Middle frontal gyrus (tissue), 1 donor: Measurements from ENCODE around the gene IL11.

Source experiments
- DNase-seq: peaks from one replicate; pipeline ENCODE4 v3.0.0-alpha.2; 2015; ENCODE audit warnings: low spot score; ENCODE audit errors: extremely low spot score

Gene IL11

DNA sequence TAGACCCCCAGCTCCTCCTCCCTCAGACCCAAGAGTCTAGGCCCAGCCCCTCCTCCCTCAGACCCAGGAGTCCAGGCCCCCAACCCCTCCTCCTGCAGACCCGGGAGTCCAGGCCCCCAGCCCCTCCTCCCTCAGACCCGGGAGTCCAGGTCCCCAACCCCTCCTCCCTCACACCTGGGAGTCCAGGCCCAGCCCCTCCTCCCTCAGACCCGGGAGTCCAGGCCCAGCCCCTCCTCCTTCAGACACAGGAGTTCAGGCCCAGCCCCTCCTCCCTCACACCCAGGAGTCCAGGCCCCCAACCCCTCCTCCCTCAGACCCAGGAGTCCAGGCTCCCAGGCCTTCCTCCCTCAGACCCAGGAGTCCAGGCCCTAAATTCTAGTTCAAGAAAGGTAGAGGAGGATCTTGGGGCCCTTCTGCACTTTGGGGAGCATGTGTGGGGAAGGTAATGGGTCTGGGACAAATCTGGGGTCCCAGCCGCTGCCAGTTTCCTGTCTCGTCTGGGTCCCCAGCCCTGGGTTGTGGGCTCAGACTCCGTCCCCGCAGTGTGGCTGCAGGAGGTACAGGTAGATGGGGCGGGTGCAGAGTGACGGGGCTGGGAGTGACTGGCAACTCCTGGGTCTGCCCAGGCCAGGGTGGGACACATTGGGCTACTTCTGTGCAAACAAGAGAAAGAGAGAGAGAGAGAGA is 3.2 kb upstream of the IL11 start:
- DNase-seq, result no peak

- DNase-seq, result no peak
These were observed 2.2 kb upstream of the IL11 start for GRCh38 chr19:55372316-55373081.

DNA sequence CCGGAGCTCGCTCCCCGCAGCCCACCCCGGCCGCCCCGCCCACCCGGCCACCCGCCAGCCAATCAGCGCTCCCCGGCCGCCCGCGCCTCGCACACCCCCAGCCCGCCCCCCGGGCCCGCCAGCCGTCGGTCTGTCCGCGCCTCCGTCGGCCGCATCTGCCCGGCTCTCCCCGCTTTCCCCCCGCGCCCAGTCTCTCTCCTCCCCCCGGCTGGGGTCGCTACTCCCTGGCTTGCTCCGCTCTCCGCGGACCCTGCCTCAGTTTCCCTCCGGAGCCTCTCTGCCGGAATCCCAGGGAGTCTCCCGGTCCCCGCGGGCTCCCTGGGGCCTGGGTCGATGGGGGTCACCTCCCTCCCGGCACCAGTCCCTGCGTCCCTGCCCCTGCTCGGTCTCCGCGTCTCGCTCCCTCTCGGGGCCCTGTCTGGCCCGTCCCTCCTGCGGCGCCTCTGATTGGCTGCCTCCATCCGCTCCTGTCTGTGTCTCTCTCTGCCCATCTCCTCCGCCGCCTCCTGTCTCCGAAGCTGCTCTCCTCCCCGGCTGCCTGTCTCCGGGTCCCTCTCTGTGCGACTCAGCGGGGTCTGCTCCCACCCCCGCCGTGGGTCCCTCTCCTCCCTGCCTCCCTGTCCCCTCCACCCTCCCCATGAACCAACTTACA is 484 bp downstream of the IL11 start:
- DNase-seq, result no peak

GRCh38 chr19:55368701-55369563 is 1.3 kb downstream of the IL11 start:
- no peak for DNase-seq

DNA sequence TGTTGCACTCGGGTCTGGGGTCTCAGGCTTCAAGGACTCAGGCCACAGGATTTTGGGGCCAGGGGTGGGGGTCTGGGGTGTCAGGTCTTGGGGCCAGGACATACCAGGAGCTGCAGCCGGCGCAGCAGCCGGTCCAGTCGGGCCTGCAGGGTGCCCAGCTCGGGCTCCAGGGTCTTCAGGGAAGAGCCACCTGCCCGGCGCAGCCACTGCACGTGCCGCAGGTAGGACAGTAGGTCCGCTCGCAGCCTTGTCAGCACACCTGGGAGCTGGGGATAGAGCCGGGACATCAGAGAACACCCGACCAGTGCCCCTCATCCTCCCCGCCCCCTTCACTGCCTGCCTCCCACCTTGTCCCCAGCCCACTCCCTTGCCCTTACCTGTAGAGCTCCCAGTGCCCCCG is 2.2 kb downstream of the IL11 start:
- no peak for DNase-seq

- no peak for DNase-seq
These were observed 3.5 kb downstream of the IL11 start for GRCh38 chr19:55366790-55367189.

DNA sequence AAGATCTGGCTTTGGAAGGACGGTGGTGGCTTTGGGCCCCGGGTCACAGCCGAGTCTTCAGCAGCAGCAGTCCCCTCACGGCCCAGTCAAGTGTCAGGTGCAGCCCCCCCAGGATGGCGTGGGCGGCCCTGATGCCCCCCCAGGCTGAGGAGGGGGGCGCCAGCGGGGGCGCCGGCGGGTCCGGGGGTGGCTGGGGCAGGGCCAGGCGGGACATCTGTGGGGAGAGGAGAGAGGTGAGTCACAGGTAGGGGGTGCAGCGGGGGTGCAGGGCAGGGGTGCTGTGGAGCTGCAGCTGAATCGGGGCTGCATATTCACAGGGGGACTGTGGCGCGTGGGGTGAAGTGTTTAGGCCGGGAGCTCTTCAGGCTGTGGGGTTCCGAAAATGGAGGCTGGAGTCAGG is 4.3 kb downstream of the IL11 start:
- no peak for DNase-seq

DNA sequence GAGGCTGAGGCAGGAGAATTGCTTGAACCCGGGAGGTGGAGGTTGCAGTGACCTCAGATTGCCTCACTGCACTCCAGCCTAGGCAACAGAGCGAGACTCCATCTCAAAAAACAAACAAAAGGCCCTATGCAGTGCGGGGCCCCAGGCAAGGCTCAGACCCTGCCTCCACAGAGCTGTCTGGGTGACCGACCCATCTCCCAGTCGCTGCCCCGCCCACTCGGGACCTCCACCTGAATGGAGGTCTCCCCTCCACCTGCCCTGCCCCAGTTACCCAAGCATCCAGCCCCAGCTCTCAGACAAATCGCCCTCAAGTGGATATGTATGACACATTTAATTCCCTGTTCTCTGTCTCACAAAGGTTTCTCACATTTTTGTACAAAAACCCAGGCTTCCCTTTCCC is 5.0 kb downstream of the IL11 start:
- DNase-seq, result no peak

- no peak for DNase-seq
These were observed 7.1 kb downstream of the IL11 start, which contains the start of gene GARIN5B for GRCh38 chr19:55362990-55363716. GARIN5B (minus strand) TSS chr19:55363260; CDS start chr19:55363066, 194 bp downstream.

DNA sequence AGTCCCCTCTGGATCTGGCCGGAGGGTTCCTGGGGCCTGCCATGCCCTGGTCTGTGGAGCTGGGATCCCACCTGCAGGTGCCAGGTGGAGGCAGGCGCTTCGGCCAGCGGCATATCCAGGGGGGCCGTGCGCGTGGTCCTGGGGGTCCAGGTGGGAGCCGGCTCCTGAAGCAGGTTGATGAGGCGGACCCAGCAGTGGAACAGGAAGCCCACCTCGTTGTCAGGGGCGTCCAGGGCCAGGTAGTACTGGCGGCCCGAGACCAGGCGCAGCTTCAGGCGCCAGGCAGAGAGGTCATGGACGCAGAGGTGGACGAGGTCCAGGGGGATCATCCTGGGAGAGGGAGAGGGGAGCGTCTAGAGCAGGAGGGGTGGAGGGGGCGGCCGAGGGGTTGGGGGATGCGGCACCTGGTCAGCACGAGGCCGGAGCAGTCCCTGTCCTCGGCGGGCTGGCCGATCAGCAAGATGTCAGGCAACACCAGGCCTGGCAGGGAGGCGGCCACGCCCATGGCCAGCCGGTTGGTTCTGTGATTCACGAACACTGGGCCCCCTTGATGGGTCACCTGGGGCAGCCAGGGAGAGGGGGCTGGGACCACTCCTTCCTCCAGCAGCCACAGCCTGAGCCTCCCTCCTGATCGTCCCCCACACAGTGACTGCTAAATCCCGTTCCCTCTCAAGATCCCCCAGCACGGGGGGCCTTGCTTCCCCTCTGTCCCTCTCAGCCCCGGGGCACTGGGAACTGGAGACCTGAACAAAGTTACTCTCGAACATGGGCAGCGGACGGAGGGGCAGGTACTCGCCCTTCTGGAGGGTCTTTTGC is 7.9 kb downstream of the IL11 start:
- no peak for DNase-seq

GRCh38 chr19:55360902-55361301 is 9.4 kb downstream of the IL11 start:
- DNase-seq, result no peak

DNA sequence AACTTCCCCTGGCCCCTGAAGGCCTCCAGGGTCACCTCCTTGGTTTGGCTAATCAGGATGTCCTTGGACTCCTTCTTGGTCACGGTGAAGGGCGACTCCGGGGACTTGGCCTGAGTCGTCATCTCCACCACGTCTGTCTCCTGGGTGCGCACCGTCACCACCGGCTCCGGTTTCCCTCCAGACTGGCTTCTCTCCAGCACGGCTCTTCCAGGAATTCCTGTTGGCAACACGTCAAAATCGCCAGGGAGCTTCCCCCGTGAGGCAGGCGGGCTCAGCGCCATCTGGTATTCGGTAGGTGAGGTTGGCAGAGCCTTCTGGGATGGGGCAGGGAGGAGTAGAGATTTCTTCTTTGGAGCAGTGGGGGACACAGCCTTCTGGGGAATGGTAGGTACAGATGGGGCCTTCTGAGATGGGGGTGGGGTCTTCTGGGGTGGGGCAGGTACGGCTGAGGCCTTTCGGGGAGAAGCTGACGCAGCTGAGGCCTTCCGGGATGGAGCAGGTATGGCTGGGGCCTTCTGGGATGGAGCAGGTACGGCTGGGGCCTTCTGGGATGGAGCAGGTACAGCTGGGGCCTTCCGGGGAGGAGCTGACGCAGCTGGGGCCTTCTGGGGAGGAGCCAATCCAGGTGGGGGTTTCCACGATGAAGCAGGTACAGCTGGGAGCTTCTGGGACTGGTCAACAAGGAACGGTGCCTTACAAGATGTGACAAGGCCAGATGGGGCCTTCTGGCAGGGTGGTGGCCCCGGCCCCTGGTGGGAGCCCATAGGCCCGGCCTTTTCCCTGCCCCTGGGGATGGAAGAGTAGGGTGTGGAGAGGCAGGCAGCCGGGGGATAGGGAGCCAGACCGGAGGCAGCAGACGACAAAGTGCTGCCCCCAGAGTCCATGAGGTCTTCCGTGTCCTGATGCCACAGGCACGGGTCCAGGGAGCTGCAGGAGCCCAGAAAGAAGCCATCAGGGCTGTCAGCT is 11.0 kb downstream of the IL11 start:
- no peak for DNase-seq

DNA sequence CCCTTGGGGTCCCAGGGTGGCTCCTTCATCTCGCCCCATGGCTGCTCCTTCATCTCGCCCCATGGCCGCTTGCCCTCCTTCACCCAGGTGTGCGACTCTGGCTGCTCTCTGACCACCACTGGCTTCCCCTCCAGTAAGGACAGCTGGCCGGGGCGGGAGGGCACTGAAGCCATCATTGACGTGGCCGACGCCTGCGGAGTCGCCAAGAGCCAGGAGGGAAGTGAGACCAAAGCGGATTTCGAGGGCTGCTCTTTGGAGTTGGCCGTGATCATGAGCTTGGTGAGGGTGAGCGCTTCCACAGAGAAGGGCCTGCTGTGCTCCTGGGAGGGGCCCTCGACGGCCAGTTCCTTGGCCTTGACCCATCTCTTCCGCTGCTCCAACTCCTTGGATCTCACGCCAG is 11.8 kb downstream of the IL11 start:
- DNase-seq, result no peak

DNA sequence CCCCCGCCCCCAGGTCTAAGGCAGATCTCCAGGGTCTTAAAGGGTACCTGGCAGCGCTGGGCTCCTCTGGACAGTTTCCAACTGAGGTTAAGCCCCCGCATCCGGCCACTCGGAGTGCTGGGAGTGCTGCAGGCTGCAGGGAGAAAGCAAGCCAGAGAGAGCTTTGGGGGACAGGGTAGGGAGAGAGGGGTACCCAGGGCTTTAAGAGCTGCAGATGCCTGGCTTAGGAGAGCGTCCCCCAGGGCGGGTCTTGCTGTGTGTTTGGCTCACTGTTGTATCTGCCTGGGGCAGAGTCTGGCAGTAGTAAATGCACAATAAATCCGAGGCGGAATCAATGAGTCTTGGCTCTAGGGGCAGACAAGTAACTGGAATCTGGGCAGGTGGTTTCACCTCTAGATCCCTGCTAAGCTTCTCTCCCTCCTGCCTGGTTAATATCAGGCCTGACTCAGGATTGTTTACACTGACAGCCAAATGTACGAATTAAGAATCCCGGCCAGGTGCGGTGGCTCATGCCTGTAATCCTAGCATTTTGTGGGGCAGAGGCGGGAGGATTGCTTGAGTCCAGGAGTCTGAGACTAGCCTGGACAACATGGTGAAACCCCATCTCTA is 14.9 kb downstream of the IL11 start:
- DNase-seq, result no peak

DNA sequence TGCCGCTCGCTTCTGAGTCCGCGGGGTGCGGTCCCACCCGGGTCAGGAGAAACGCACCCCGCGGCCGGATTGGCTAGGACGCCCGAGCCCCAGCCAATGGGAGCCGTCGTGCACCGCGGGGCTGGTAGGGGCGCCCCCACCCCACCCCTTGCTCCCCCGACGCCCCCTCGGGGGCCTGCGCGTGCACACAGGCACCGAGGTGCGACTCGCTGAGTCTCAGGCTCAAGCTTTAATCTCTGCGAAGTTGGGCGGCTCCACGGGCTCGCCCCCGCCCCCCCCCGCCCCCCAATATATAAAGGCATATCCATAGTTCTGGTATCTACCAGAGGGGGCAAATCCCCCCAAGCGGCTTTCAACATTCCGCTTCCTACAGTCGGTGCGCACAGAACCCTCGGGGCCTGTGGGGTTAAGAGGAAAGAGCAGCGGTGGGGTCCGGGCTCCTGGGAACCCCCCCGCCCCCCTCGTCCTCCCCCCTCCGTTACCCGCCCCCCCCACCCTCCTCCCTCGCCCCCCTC is 15.5 kb downstream of the IL11 start, which contains the start of gene COX6B2:
Gene COX6B2 (minus strand): TSS at position 22 of the 515 bp plus-strand sequence. CDS start 198 bp downstream, outside the sequence.
- DNase-seq, result no peak

DNA sequence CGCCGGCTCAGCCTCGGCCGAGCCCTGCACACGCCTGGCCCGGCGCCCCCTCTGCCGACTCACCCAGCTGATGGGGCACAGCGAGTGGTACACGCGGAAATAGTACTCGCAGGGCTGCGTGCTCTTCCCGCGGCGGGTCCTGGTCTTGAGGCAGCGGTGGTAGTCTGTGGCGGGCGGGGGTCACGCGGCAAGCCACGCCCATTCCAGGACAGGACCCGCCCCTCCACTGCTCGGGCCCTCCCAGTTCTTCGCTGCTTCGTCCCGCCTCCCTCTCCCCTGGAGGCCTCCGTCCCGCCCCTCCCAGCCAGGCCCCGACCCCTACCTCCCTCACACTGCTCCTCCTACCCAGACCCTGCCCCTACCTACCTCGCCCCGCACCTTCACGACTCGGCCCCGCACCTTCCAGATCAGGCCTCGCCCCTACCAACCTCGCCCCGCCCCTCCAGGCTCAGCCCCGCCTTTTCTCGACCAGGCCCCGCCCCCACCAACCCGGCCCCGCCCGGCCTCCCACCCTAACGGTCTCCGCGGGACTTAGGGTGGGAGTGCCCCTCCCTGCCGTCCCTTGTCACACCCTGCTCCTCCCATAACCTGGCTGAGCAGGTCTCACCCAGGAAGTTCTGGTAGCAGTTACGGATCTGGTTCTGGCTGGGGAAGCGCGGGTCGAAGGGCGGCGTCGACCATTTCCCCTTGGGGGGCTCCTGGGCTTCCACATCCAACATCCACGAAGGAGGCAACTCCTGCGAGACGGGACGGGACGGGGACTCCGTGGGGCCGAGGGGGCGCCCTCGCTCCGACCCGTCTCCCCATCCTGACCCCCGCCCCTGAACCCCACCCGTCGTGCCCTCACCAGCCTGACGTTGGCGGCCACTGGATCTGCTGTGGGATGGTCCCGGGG is 16.2 kb downstream of the IL11 start:
- DNase-seq, result no peak

GRCh38 chr19:55353356-55353802 is 16.9 kb downstream of the IL11 start:
- DNase-seq, result no peak
